ENCODE measurements around the gene ENTPD6.

The ENTPD6 gene

GRCh38 chr20:25191051-25191450 lies 4.5 kb upstream of the ENTPD6 start:
- DNase-seq: no peak

- DNase-seq: no peak
Observed at GRCh38 chr20:25191689-25192088, 3.8 kb upstream of the ENTPD6 start.

- DNase-seq: no peak
Observed at GRCh38 chr20:25193843-25194242, 1.7 kb upstream of the ENTPD6 start.

GRCh38 chr20:25194333-25194972 lies 1.1 kb upstream of the ENTPD6 start:
- no peak for DNase-seq

GRCh38 chr20:25195962-25196785 lies 662 bp downstream of the ENTPD6 start:
- DNase-seq: peak; percentile 38 to 50

GRCh38 chr20:25196786-25197120 lies 1.2 kb downstream of the ENTPD6 start:
- peak; percentile 24 to 26 for DNase-seq

GRCh38 chr20:25197183-25197869 lies 1.8 kb downstream of the ENTPD6 start:
- peak; percentile 16 to 17 for DNase-seq

- no peak for DNase-seq
Observed at GRCh38 chr20:25197870-25198190, 2.3 kb downstream of the ENTPD6 start.

- DNase-seq: no peak
Observed at GRCh38 chr20:25198663-25199383, 3.3 kb downstream of the ENTPD6 start.

GRCh38 chr20:25199473-25200260 lies 4.2 kb downstream of the ENTPD6 start:
- no peak for DNase-seq

- peak in 1 of 2 donors; percentile 1 for DNase-seq
Observed at GRCh38 chr20:25203089-25203488, 7.6 kb downstream of the ENTPD6 start.

- DNase-seq: no peak
Observed at GRCh38 chr20:25203871-25204320, 8.4 kb downstream of the ENTPD6 start.

- peak in 1 of 2 donors; percentile 1 for DNase-seq
Observed at GRCh38 chr20:25204550-25205276, 9.2 kb downstream of the ENTPD6 start.

- DNase-seq: peak in 1 of 2 donors; percentile 8
Observed at GRCh38 chr20:25205277-25206062, 10.0 kb downstream of the ENTPD6 start.

GRCh38 chr20:25206063-25206403 lies 10.5 kb downstream of the ENTPD6 start:
- DNase-seq: peak in 1 of 2 donors; percentile 6

- DNase-seq: peak in 1 of 2 donors; percentile 1
Observed at GRCh38 chr20:25206548-25206947, 11.0 kb downstream of the ENTPD6 start.

- DNase-seq: no peak
Observed at GRCh38 chr20:25207149-25207959, 11.8 kb downstream of the ENTPD6 start.

GRCh38 chr20:25207960-25208534 lies 12.5 kb downstream of the ENTPD6 start:
- no peak for DNase-seq

- DNase-seq: no peak
Observed at GRCh38 chr20:25209400-25209799, 13.9 kb downstream of the ENTPD6 start.

GRCh38 chr20:25209911-25210310 lies 14.4 kb downstream of the ENTPD6 start:
- DNase-seq: no peak

Measured in stimulated activated CD4-positive, alpha-beta T cell treated with anti-CD3 and anti-CD28 coated beads, Interleukin-2, amount 100 ng/mL, for 24 hours (primary cell).